ENCODE results near the gene MAOA.

MAOA gene

DNA sequence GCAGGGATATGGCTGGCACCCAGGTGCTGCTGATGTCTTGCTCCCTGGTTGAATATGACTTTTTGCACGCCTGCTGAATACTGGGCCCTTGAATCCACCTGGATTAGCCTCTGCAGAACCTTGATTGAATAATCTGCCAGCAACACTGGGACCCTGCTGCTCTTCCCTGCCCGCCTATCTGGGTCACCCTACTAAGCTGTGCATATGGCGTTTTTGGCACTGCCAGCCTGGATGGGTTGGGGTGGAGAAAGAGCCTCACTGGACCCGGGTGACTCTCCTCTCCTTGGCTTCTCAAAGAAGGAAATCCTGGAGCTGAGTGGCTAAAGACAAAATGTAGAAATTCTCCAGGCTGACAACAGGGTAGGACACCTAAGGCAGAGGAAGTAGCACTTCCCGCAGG lies 100.0 kb downstream of the MAOA start:
- Histone ChIP-seq H3K9me3 (replicated peaks in 1 of 2; ENCODE audit: control insufficient read depth in 2 of 2, insufficient read depth in 1 of 2, low read depth in 1 of 2, low read length in 2 of 2) (no peaks in the 10 kb centered on the region), H3K4me3 (ENCODE audit: low read length in 2 of 2) (no peak overlapping the region)

GRCh38 chrX:43758044-43758443 lies 101.9 kb downstream of the MAOA start:
- no CpG with 5 or more reads among the region's 7 CpGs for WGBS, 2 donors (ENCODE audit: extremely low coverage in 2 of 2, insufficient read length in 2 of 2, insufficient replicate concordance in 1 of 2)
- H3K27ac ChIP-seq (replicated peaks; ENCODE audit: low read length) = no peak overlapping the region
- no peaks in the 10 kb centered on the region for H3K9me3 ChIP-seq (replicated peaks in 1 of 2; ENCODE audit: control insufficient read depth in 2 of 2, insufficient read depth in 1 of 2, low read depth in 1 of 2, low read length in 2 of 2)
- no peak overlapping the region for H3K4me3 ChIP-seq (ENCODE audit: low read length in 2 of 2)
- H3K4me1 ChIP-seq (ENCODE audit: control insufficient read depth in 2 of 2, insufficient read depth in 1 of 2, low read depth in 1 of 2, low read length in 2 of 2) = no peaks in the 10 kb centered on the region
- H2BK12ac ChIP-seq (ENCODE audit: low read length) = no peak overlapping the region
- H3K27me3 ChIP-seq (ENCODE audit: control insufficient read depth in 3 of 3, insufficient read depth in 3 of 3, low read depth in 1 of 3, low read length in 3 of 3) = peaks cover 0 to 7% (median 0%) of the 10 kb centered on the region in 3 experiments
- H2AK5ac ChIP-seq (ENCODE audit: low read depth, low read length) = no peak overlapping the region
- no peak overlapping the region for H3K4ac ChIP-seq (ENCODE audit: low read length)
- H3K9ac ChIP-seq (ENCODE audit: low read depth, low read length, poor library complexity) = no peak overlapping the region
- no peak overlapping the region for H3K18ac ChIP-seq (ENCODE audit: low read length)
- H2BK5ac ChIP-seq (ENCODE audit: low read length) = no peak overlapping the region
- no peak overlapping the region for H3K23ac ChIP-seq (ENCODE audit: low read depth, low read length, poor library complexity)
- H3K14ac ChIP-seq (ENCODE audit: low read length) = no peak overlapping the region
- no peak overlapping the region for H3K4me2 ChIP-seq (ENCODE audit: insufficient read depth, low read length, poor library complexity, severe bottlenecking)
- H4K8ac ChIP-seq (ENCODE audit: low read depth, low read length) = no peak overlapping the region
- no peak overlapping the region for H2AFZ ChIP-seq (ENCODE audit: low read length)
- no peaks in the 10 kb centered on the region for H3K36me3 ChIP-seq (replicated peaks in 1 of 2; ENCODE audit: control insufficient read depth in 2 of 2, insufficient read depth in 2 of 2, low read length in 2 of 2)
- H4K91ac ChIP-seq (ENCODE audit: low read depth, low read length, poor library complexity) = no peak overlapping the region
- H2BK15ac ChIP-seq (ENCODE audit: low read length) = no peak overlapping the region
- no peak for DNase-seq (ENCODE audit: low spot score)
- H3K79me1 ChIP-seq (ENCODE audit: low read depth, low read length) = no peaks in the 10 kb centered on the region
- H2BK120ac ChIP-seq (ENCODE audit: low read depth, low read length) = no peak overlapping the region

More for the DNA sequence above, 100.0 kb downstream of the MAOA start:
- Histone ChIP-seq H3K27ac (replicated peaks; ENCODE audit: low read length) (no peak overlapping the region), H2AFZ (ENCODE audit: low read length) (no peak overlapping the region), H3K27me3 (ENCODE audit: control insufficient read depth in 3 of 3, insufficient read depth in 3 of 3, low read depth in 1 of 3, low read length in 3 of 3) (peaks cover 0 to 10% (median 0%) of the 10 kb centered on the region in 3 experiments), H2BK120ac (ENCODE audit: low read depth, low read length) (no peak overlapping the region), H2BK15ac (ENCODE audit: low read length) (no peak overlapping the region), H3K4ac (ENCODE audit: low read length) (no peak overlapping the region), H2BK12ac (ENCODE audit: low read length) (no peak overlapping the region), H3K4me2 (ENCODE audit: insufficient read depth, low read length, poor library complexity, severe bottlenecking) (no peak overlapping the region), H3K36me3 (replicated peaks in 1 of 2; ENCODE audit: control insufficient read depth in 2 of 2, insufficient read depth in 2 of 2, low read length in 2 of 2) (no peaks in the 10 kb centered on the region), H3K14ac (ENCODE audit: low read length) (no peak overlapping the region), H4K8ac (ENCODE audit: low read depth, low read length) (no peak overlapping the region), H2BK5ac (ENCODE audit: low read length) (no peak overlapping the region), H4K91ac (ENCODE audit: low read depth, low read length, poor library complexity) (no peak overlapping the region), H3K4me1 (ENCODE audit: control insufficient read depth in 2 of 2, insufficient read depth in 1 of 2, low read depth in 1 of 2, low read length in 2 of 2) (no peaks in the 10 kb centered on the region), H3K23ac (ENCODE audit: low read depth, low read length, poor library complexity) (no peak overlapping the region), H3K9ac (ENCODE audit: low read depth, low read length, poor library complexity) (no peak overlapping the region), H3K18ac (ENCODE audit: low read length) (no peak overlapping the region), H2AK5ac (ENCODE audit: low read depth, low read length) (no peak overlapping the region), H3K79me1 (ENCODE audit: low read depth, low read length) (no peaks in the 10 kb centered on the region)
- WGBS, 2 donors (ENCODE audit: extremely low coverage in 2 of 2, insufficient read length in 2 of 2, insufficient replicate concordance in 1 of 2) = no CpG with 5 or more reads among the region's 5 CpGs
- no peak for DNase-seq (ENCODE audit: low spot score)

DNA sequence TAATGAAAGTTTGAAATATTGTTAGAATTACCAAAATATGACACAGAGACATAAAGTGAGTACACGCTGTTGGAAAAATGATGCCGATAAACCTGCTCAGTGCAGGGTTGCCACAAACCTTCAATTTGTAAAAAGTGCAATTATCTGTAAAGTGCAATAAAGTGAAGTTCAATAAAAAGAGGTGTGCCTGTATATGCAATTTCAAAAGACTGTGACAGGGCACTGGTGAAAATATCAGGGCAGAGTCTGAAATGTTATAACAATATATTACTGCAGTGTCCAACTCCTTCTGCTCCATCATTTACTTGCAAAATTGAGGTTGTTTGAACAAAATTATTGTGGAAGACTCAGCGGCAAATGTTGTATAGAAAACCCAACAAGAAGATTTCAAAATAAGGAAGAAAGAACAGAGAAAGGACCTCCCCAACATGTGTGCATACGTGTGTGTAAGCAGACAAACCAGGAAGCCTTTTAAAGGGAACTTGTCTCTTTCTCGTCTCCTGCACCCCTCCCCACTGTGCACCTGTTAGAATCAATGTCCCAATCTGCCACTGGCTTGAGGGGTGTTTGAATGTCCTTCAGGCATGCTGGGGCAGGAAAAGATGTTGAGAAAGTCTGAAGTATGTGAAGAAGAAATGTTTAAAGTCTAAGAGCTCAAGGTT lies 130.0 kb downstream of the MAOA start:
- Histone ChIP-seq H2AFZ (ENCODE audit: low read length) (no peak overlapping the region), H3K18ac (ENCODE audit: low read length) (no peak overlapping the region), H3K4me3 (ENCODE audit: low read length in 2 of 2) (no peak overlapping the region), H3K79me1 (ENCODE audit: low read depth, low read length) (no peaks in the 10 kb centered on the region), H2BK15ac (ENCODE audit: low read length) (no peak overlapping the region), H4K8ac (ENCODE audit: low read depth, low read length) (no peak overlapping the region), H2AK5ac (ENCODE audit: low read depth, low read length) (no peak overlapping the region), H2BK12ac (ENCODE audit: low read length) (no peak overlapping the region), H4K91ac (ENCODE audit: low read depth, low read length, poor library complexity) (no peak overlapping the region), H2BK120ac (ENCODE audit: low read depth, low read length) (no peak overlapping the region), H3K4me2 (ENCODE audit: insufficient read depth, low read length, poor library complexity, severe bottlenecking) (no peak overlapping the region), H3K36me3 (replicated peaks in 1 of 2; ENCODE audit: control insufficient read depth in 2 of 2, insufficient read depth in 2 of 2, low read length in 2 of 2) (no peaks in the 10 kb centered on the region), H3K23ac (ENCODE audit: low read depth, low read length, poor library complexity) (no peak overlapping the region), H2BK5ac (ENCODE audit: low read length) (no peak overlapping the region), H3K9me3 (replicated peaks in 1 of 2; ENCODE audit: control insufficient read depth in 2 of 2, insufficient read depth in 1 of 2, low read depth in 1 of 2, low read length in 2 of 2) (no peaks in the 10 kb centered on the region), H3K4ac (ENCODE audit: low read length) (no peak overlapping the region), H3K4me1 (ENCODE audit: control insufficient read depth in 2 of 2, insufficient read depth in 1 of 2, low read depth in 1 of 2, low read length in 2 of 2) (no peaks in the 10 kb centered on the region), H3K27ac (replicated peaks; ENCODE audit: low read length) (no peak overlapping the region), H3K27me3 (ENCODE audit: control insufficient read depth in 3 of 3, insufficient read depth in 3 of 3, low read depth in 1 of 3, low read length in 3 of 3) (no peaks in the 10 kb centered on the region), H3K14ac (ENCODE audit: low read length) (no peak overlapping the region), H3K9ac (ENCODE audit: low read depth, low read length, poor library complexity) (no peak overlapping the region)
- WGBS, 2 donors (ENCODE audit: extremely low coverage in 2 of 2, insufficient read length in 2 of 2, insufficient replicate concordance in 1 of 2) = no CpG with 5 or more reads among the region's 5 CpGs
- no peak for DNase-seq (ENCODE audit: low spot score)

All from neuronal stem cell (in vitro differentiated cells).